Neural progenitor cell (in vitro differentiated cells): ENCODE measurements around the gene SCGN. TPM values are rescaled to one million over a fixed set of nuclear protein-coding genes. Genes with fewer than 3 reads are reported as not detected.

Experiments used
- DNase-seq: peaks from one replicate; pipeline ENCODE4 v3.0.0-alpha.2; 2016; ENCODE audit warnings: low spot score
- H2AFZ ChIP-seq: fragments of 200-600 bp; sonication (generic); replicated peaks from 2 replicates; pipeline ENCODE4 v1.6.1; 2016; ENCODE audit warnings: antibody characterized with exemption
- H3F3A ChIP-seq: fragments of 200-600 bp; sonication (generic); 2 replicates; pipeline ENCODE4 v1.6.1; 2016; ENCODE audit warnings: antibody characterized with exemption, low read depth
- H3K27ac ChIP-seq: fragments of 200-600 bp; sonication (generic); 2 replicates; pipeline ENCODE4 v1.5.1; 2016; ENCODE audit warnings: mild to moderate bottlenecking
- H3K27me3 ChIP-seq: fragments of 200-600 bp; sonication (generic); 2 replicates; pipeline ENCODE4 v1.6.1; 2016; ENCODE audit warnings: mild to moderate bottlenecking, moderate library complexity
- H3K36me3 ChIP-seq: fragments of 200-600 bp; sonication (generic); 2 replicates; pipeline ENCODE4 v1.5.1; 2016
- H3K4me1 ChIP-seq: fragments of 200-600 bp; sonication (generic); 2 replicates; pipeline ENCODE4 v1.6.1; 2016; ENCODE audit warnings: mixed run types
- H3K4me2 ChIP-seq: fragments of 200-600 bp; sonication (generic); 2 replicates; pipeline ENCODE4 v1.6.1; 2016
- H3K4me3 ChIP-seq: fragments of 200-600 bp; sonication (generic); 2 replicates; pipeline ENCODE4 v1.5.1; 2016
- H3K79me2 ChIP-seq: fragments of 200-600 bp; sonication (generic); 2 replicates; pipeline ENCODE4 v1.6.1; 2016; ENCODE audit warnings: low read depth
- H3K9ac ChIP-seq: fragments of 200-600 bp; sonication (generic); 2 replicates; pipeline ENCODE4 v1.6.1; 2016
- H3K9me3 ChIP-seq: fragments of 200-600 bp; sonication (generic); 2 replicates; pipeline ENCODE4 v1.5.1; 2016; ENCODE audit warnings: low read depth
- H4K20me1 ChIP-seq: fragments of 200-600 bp; sonication (generic); 2 replicates; pipeline ENCODE4 v1.6.1; 2016; ENCODE audit warnings: low read depth
- H3K27ac Mint-ChIP-seq: 3 replicates; pipeline ENCODE4 v1.8.0; 2021; ENCODE audit warnings: mixed read lengths
- H3K27me3 Mint-ChIP-seq: 2 replicates; pipeline ENCODE4 v1.8.0; 2022; ENCODE audit warnings: low read depth, mild to moderate bottlenecking, inconsistent platforms, moderate library complexity, mixed read lengths; ENCODE audit not compliant: insufficient read depth
- H3K36me3 Mint-ChIP-seq: 3 replicates; pipeline ENCODE4 v1.8.0; 2021; ENCODE audit warnings: mixed read lengths
- H3K4me1 Mint-ChIP-seq: 3 replicates; pipeline ENCODE4 v1.8.0; 2021; ENCODE audit warnings: mixed read lengths
- H3K4me3 Mint-ChIP-seq: 3 replicates; pipeline ENCODE4 v1.8.0; 2021; ENCODE audit warnings: mild to moderate bottlenecking, moderate library complexity, mixed read lengths
- H3K9me3 Mint-ChIP-seq: 3 replicates; pipeline ENCODE4 v1.8.0; 2020; ENCODE audit warnings: mixed read lengths
- CTCF ChIP-seq: fragments of 200-600 bp; sonication (generic); IDR thresholded peaks from 2 replicates; pipeline ENCODE4 v1.5.1; 2017; ENCODE audit warnings: antibody characterized with exemption, mild to moderate bottlenecking
- EZH2 ChIP-seq: fragments of 200-600 bp; sonication (generic); IDR thresholded peaks from 2 replicates; pipeline ENCODE4 v1.6.1; 2017; ENCODE audit warnings: antibody characterized with exemption, mild to moderate bottlenecking, moderate library complexity
- EZH2phosphoT487 ChIP-seq: fragments of 200-600 bp; sonication (generic); IDR thresholded peaks from 2 replicates; pipeline ENCODE4 v1.6.1; 2017; ENCODE audit warnings: antibody characterized with exemption
- total RNA-seq: library from RNA; depleted of rRNA; stranded (reverse); fragments of >200 nt; gene quantifications from 2 replicates; pipeline ENCODE4 v1.2.3, GENCODE V29; 2015; ENCODE audit warnings: low replicate concordance

SCGN gene
- total RNA-seq, 1 donor from 2014 or later: not detected

GRCh38 chr6:25608558-25609174 lies 43.3 kb upstream of the SCGN start:
- H3K4me3 ChIP-seq: no peak overlapping the region
- H2AFZ ChIP-seq: no peak overlapping the region
- no peaks in the 10 kb centered on the region for H3K4me1 ChIP-seq
- no peak overlapping the region for H3K4me2 ChIP-seq
- H4K20me1 ChIP-seq: no peaks in the 10 kb centered on the region
- H3K9ac ChIP-seq: no peak overlapping the region
- Mint-ChIP-seq H3K9me3 (no peaks in the 10 kb centered on the region), H3K27me3 (no peaks in the 10 kb centered on the region), H3K36me3 (peaks cover 2% of the 10 kb centered on the region), H3K27ac (no peak overlapping the region), H3K4me1 (no peaks in the 10 kb centered on the region), H3K4me3 (no peak overlapping the region)
- H3K27ac ChIP-seq: no peak overlapping the region
- no peaks in the 10 kb centered on the region for H3K27me3 ChIP-seq
- DNase-seq: no peak
- no peaks in the 10 kb centered on the region for H3K9me3 ChIP-seq
- no peaks in the 10 kb centered on the region for H3F3A ChIP-seq
- TF ChIP-seq CTCF (no peak), EZH2 (no peak), EZH2phosphoT487 (no peak)
- H3K36me3 ChIP-seq: no peaks in the 10 kb centered on the region
- H3K79me2 ChIP-seq: no peaks in the 10 kb centered on the region

- H3K36me3 ChIP-seq: no peaks in the 10 kb centered on the region
- H3K9me3 ChIP-seq: no peaks in the 10 kb centered on the region
- no peaks in the 10 kb centered on the region for H3K36me3 Mint-ChIP-seq
These were observed 39.3 kb upstream of the SCGN start for GRCh38 chr6:25612666-25613065.

GRCh38 chr6:25613415-25613814 lies 38.6 kb upstream of the SCGN start:
- no peaks in the 10 kb centered on the region for H3K9me3 Mint-ChIP-seq
- no peaks in the 10 kb centered on the region for H3K79me2 ChIP-seq
- no peak overlapping the region for H2AFZ ChIP-seq
- TF ChIP-seq EZH2phosphoT487 (no peak), CTCF (no peak), EZH2 (no peak)
- H3K4me1 ChIP-seq: no peaks in the 10 kb centered on the region
- H3K9me3 ChIP-seq: no peaks in the 10 kb centered on the region
- H3K4me3 Mint-ChIP-seq: no peak overlapping the region
- no peaks in the 10 kb centered on the region for H3K36me3 Mint-ChIP-seq
- H3K4me1 Mint-ChIP-seq: no peaks in the 10 kb centered on the region
- no peak overlapping the region for H3K4me3 ChIP-seq
- no peak overlapping the region for H3K9ac ChIP-seq
- no peak for DNase-seq
- no peak overlapping the region for H3K4me2 ChIP-seq
- no peaks in the 10 kb centered on the region for H3K27me3 ChIP-seq
- H3F3A ChIP-seq: no peaks in the 10 kb centered on the region
- no peak overlapping the region for H3K27ac ChIP-seq
- H3K27ac Mint-ChIP-seq: no peak overlapping the region
- H3K27me3 Mint-ChIP-seq: no peaks in the 10 kb centered on the region
- H4K20me1 ChIP-seq: no peaks in the 10 kb centered on the region
- no peaks in the 10 kb centered on the region for H3K36me3 ChIP-seq

More at GRCh38 chr6:25612666-25613065, 39.3 kb upstream of the SCGN start:
- no peak overlapping the region for H2AFZ ChIP-seq
- H3K27ac ChIP-seq: no peak overlapping the region
- H3K4me3 Mint-ChIP-seq: no peak overlapping the region
- H3K4me2 ChIP-seq: no peak overlapping the region
- no peaks in the 10 kb centered on the region for H3K27me3 Mint-ChIP-seq
- H3K4me1 Mint-ChIP-seq: no peaks in the 10 kb centered on the region
- DNase-seq: no peak
- no peaks in the 10 kb centered on the region for H3F3A ChIP-seq
- H3K4me1 ChIP-seq: no peaks in the 10 kb centered on the region
- H3K27me3 ChIP-seq: no peaks in the 10 kb centered on the region
- H4K20me1 ChIP-seq: no peaks in the 10 kb centered on the region
- H3K27ac Mint-ChIP-seq: no peak overlapping the region
- H3K4me3 ChIP-seq: no peak overlapping the region
- no peaks in the 10 kb centered on the region for H3K79me2 ChIP-seq
- H3K9ac ChIP-seq: no peak overlapping the region
- H3K9me3 Mint-ChIP-seq: no peaks in the 10 kb centered on the region
- no peak for TF ChIP-seq EZH2
- no peak for TF ChIP-seq EZH2phosphoT487
- TF ChIP-seq CTCF: no peak
